ENCODE measurements around the gene KRTAP10-2. TPM values are rescaled to one million over a fixed set of nuclear protein-coding genes. Genes with fewer than 3 reads are reported as not detected.
"Not testable (repeated sequence)": the region's sequence is repeated elsewhere in the genome, so short reads cannot be mapped to it uniquely, and the experiment has no call there.

KRTAP10-2 gene
- total RNA-seq, 1 experiment from 2014 or later: not detected

GRCh38 chr21:44592446-44593311 lies 41.4 kb upstream of the KRTAP10-2 start, which contains the start of gene KRTAP10-6:
Gene KRTAP10-6 (minus strand): TSS chr21:44592505. CDS start chr21:44592484, 21 bp downstream.
- H4K20me1 ChIP-seq (ENCODE audit: insufficient read depth): no peaks in the 10 kb centered on the region
- CTCF ChIA-PET: no interaction called here
- intact Hi-C loops (cut with micrococcal nuclease; ENCODE audit: unreplicated experiment): no loop called here

GRCh38 chr21:44591801-44592130 lies 40.5 kb upstream of the KRTAP10-2 start:
- DNase-seq; H3K4me1 ChIP-seq (replicated peaks; ENCODE audit: insufficient read depth); H4K20me1 ChIP-seq (ENCODE audit: insufficient read depth); H3F3A ChIP-seq (ENCODE audit: insufficient read depth, low read depth); BruUV-seq (replicated peaks); H2AFZ ChIP-seq; H3K27ac ChIP-seq; POLR2A ChIA-PET (ENCODE audit: unreplicated experiment); H3K79me2 ChIP-seq (ENCODE audit: low read depth); H3K9me2 ChIP-seq (ENCODE audit: insufficient read depth); H3K9me3 ChIP-seq (ENCODE audit: insufficient read depth, low read depth); intact Hi-C loops (cut with micrococcal nuclease; ENCODE audit: unreplicated experiment); CTCF ChIA-PET; H3K36me3 ChIP-seq (ENCODE audit: low read depth); H3K4me2 ChIP-seq; H3K4me3 ChIP-seq: not testable (repeated sequence)
- H3K27me3 ChIP-seq (ENCODE audit: insufficient read depth, low read depth): peaks cover 55% of the 10 kb centered on the region

More at GRCh38 chr21:44592446-44593311, 41.4 kb upstream of the KRTAP10-2 start, which contains the start of gene KRTAP10-6:
- DNase-seq: no peak
- no peak within 1 kb of the TSS for H3K4me2 ChIP-seq
- no TSS peak for BruUV-seq (replicated peaks)
- H3K27ac ChIP-seq: no peak within 1 kb of the TSS
- no peak within 1 kb of the TSS for H3K4me3 ChIP-seq
- no peaks in the 10 kb centered on the region for H3K9me2 ChIP-seq (ENCODE audit: insufficient read depth)
- H2AFZ ChIP-seq: no peak within 1 kb of the TSS
- no peaks in the 10 kb centered on the region for H3K9me3 ChIP-seq (ENCODE audit: insufficient read depth, low read depth)
- no peaks in the 10 kb centered on the region for H3F3A ChIP-seq (ENCODE audit: insufficient read depth, low read depth)
- no peaks in the 10 kb centered on the region for H3K36me3 ChIP-seq (ENCODE audit: low read depth)
- TF ChIP-seq CTCF (conservative IDR thresholded peaks at IDR 0.05) (no peak), EZH2 (IDR thresholded peaks at IDR 0.05; ENCODE audit: low read depth) (no peak)
- no peaks in the 10 kb centered on the region for H3K4me1 ChIP-seq (replicated peaks; ENCODE audit: insufficient read depth)
- POLR2A ChIA-PET (ENCODE audit: unreplicated experiment): no interaction called here
- no peaks in the 10 kb centered on the region for H3K79me2 ChIP-seq (ENCODE audit: low read depth)
- H3K27me3 ChIP-seq (ENCODE audit: insufficient read depth, low read depth): peaks cover 53% of the 10 kb centered on the region

GRCh38 chr21:44590897-44591800 lies 39.8 kb upstream of the KRTAP10-2 start:
- BruUV-seq (replicated peaks); H3K4me2 ChIP-seq; H3K4me1 ChIP-seq (replicated peaks; ENCODE audit: insufficient read depth); H3K79me2 ChIP-seq (ENCODE audit: low read depth); H3K9me2 ChIP-seq (ENCODE audit: insufficient read depth); POLR2A ChIA-PET (ENCODE audit: unreplicated experiment); H2AFZ ChIP-seq; H4K20me1 ChIP-seq (ENCODE audit: insufficient read depth); H3K9me3 ChIP-seq (ENCODE audit: insufficient read depth, low read depth); DNase-seq; intact Hi-C loops (cut with micrococcal nuclease; ENCODE audit: unreplicated experiment); H3K4me3 ChIP-seq; CTCF ChIA-PET; H3K36me3 ChIP-seq (ENCODE audit: low read depth); H3K27ac ChIP-seq; H3F3A ChIP-seq (ENCODE audit: insufficient read depth, low read depth): not testable (repeated sequence)
- peaks cover 56% of the 10 kb centered on the region for H3K27me3 ChIP-seq (ENCODE audit: insufficient read depth, low read depth)

- intact Hi-C loops (cut with micrococcal nuclease; ENCODE audit: unreplicated experiment): no loop called here
- Histone ChIP-seq H3K4me1 (replicated peaks; ENCODE audit: insufficient read depth) (no peaks in the 10 kb centered on the region), H3F3A (ENCODE audit: insufficient read depth, low read depth) (no peaks in the 10 kb centered on the region), H3K9me2 (ENCODE audit: insufficient read depth) (no peaks in the 10 kb centered on the region), H4K20me1 (ENCODE audit: insufficient read depth) (no peaks in the 10 kb centered on the region), H3K4me2 (no peak overlapping the region), H2AFZ (no peak overlapping the region), H3K79me2 (ENCODE audit: low read depth) (no peaks in the 10 kb centered on the region), H3K9me3 (ENCODE audit: insufficient read depth, low read depth) (no peaks in the 10 kb centered on the region), H3K4me3 (no peak overlapping the region), H3K36me3 (ENCODE audit: low read depth) (no peaks in the 10 kb centered on the region), H3K27me3 (ENCODE audit: insufficient read depth, low read depth) (peaks cover 55% of the 10 kb centered on the region), H3K27ac (no peak overlapping the region)
- ChIA-PET POLR2A (ENCODE audit: unreplicated experiment) (no interaction called here), CTCF (no interaction called here)
- DNase-seq: no peak
- no TSS peak for BruUV-seq (replicated peaks)
- TF ChIP-seq EZH2 (IDR thresholded peaks at IDR 0.05; ENCODE audit: low read depth): no peak
- no peak for TF ChIP-seq CTCF (conservative IDR thresholded peaks at IDR 0.05)
Observed at GRCh38 chr21:44590311-44590721, 39.0 kb upstream of the KRTAP10-2 start.
